OCI-LY1 (cell line): ENCODE data around the gene GPT2.
"Not testable (repeated sequence)": the region's sequence is repeated elsewhere in the genome, so short reads cannot be mapped to it uniquely, and the experiment has no call there.

Source experiments
- H2AFZ ChIP-seq: fragments of 200-600 bp; sonication (generic), shearing (Covaris generic); 2 replicates; pipeline ENCODE4 v1.6.0; 2014; ENCODE audit warnings: antibody characterized with exemption, mild to moderate bottlenecking, low read length
- H3F3A ChIP-seq: fragments of 200-600 bp; sonication (generic), shearing (Covaris generic); 2 replicates; pipeline ENCODE4 v1.6.0; 2014; ENCODE audit warnings: mild to moderate bottlenecking, antibody characterized with exemption, low read length, moderate library complexity; ENCODE audit not compliant: insufficient read depth
- H3K27ac ChIP-seq: fragments of 200-600 bp; sonication (generic); 2 replicates; pipeline ENCODE4 v1.5.1; 2014; ENCODE audit warnings: low read length, mixed run types, mild to moderate bottlenecking, low read depth; ENCODE audit not compliant: poor library complexity, severe bottlenecking
- H3K27me3 ChIP-seq: fragments of 200-600 bp; sonication (generic); 2 replicates; pipeline ENCODE4 v1.6.0; 2014; ENCODE audit warnings: antibody characterized with exemption, mild to moderate bottlenecking, low read length, moderate library complexity; ENCODE audit not compliant: insufficient read depth
- H3K36me3 ChIP-seq: fragments of 200-600 bp; sonication (generic); 2 replicates; pipeline ENCODE4 v1.6.1; 2014; ENCODE audit warnings: mild to moderate bottlenecking, antibody characterized with exemption, low read length, moderate library complexity, mixed read lengths; ENCODE audit not compliant: insufficient read depth
- H3K4me1 ChIP-seq: fragments of 200-600 bp; sonication (generic); 2 replicates; pipeline ENCODE4 v1.5.1; 2014; ENCODE audit warnings: mild to moderate bottlenecking, low read length, moderate library complexity; ENCODE audit not compliant: insufficient read depth, severe bottlenecking
- H3K4me2 ChIP-seq: fragments of 200-600 bp; sonication (generic), shearing (Covaris generic); 2 replicates; pipeline ENCODE4 v1.6.1; 2014; ENCODE audit warnings: low read length
- H3K4me3 ChIP-seq: fragments of 200-600 bp; sonication (generic); 2 replicates; pipeline ENCODE4 v1.5.1; 2014; ENCODE audit warnings: low read length, low read depth, mild to moderate bottlenecking, mixed read lengths; ENCODE audit not compliant: poor library complexity, severe bottlenecking
- H3K79me2 ChIP-seq: fragments of 200-600 bp; shearing (Covaris generic); 2 replicates; pipeline ENCODE4 v1.6.1; 2016; ENCODE audit warnings: mixed run types, low read length, mixed read lengths; ENCODE audit not compliant: insufficient read depth
- H3K9ac ChIP-seq: fragments of 200-600 bp; sonication (generic), shearing (Covaris generic); 2 replicates; pipeline ENCODE4 v1.6.1; 2014; ENCODE audit warnings: mild to moderate bottlenecking, low read length, mixed read lengths
- H3K9me2 ChIP-seq: fragments of 200-600 bp; sonication (generic), shearing (Covaris generic); 2 replicates; pipeline ENCODE4 v1.6.1; 2014; ENCODE audit warnings: low read depth, mild to moderate bottlenecking, low read length, mixed read lengths
- H3K9me3 ChIP-seq: fragments of 200-600 bp; shearing (Covaris generic); 2 replicates; pipeline ENCODE4 v1.6.1; 2014; ENCODE audit warnings: low read length, mixed read lengths
- H4K20me1 ChIP-seq: fragments of 200-600 bp; sonication (generic), shearing (Covaris generic); 2 replicates; pipeline ENCODE4 v1.6.0; 2016; ENCODE audit warnings: mild to moderate bottlenecking, low read length; ENCODE audit not compliant: insufficient read depth
- EZH2 ChIP-seq: fragments of 200-600 bp; sonication (generic), shearing (Covaris generic); IDR thresholded peaks from 2 replicates; pipeline ENCODE4 v1.8.0; 2017; ENCODE audit warnings: borderline replicate concordance, mixed run types, mild to moderate bottlenecking, antibody characterized with exemption, low read length, moderate library complexity, mixed read lengths
- TF ChIP-seq, protein P1 (sequence below): fragments of 200-600 bp; sonication (generic), shearing (Covaris generic); IDR thresholded peaks from 2 replicates; pipeline ENCODE4 v1.5.1; 2017; ENCODE audit warnings: mild to moderate bottlenecking, antibody characterized with exemption, low read length, moderate library complexity, mixed read lengths

The GPT2 gene

DNA sequence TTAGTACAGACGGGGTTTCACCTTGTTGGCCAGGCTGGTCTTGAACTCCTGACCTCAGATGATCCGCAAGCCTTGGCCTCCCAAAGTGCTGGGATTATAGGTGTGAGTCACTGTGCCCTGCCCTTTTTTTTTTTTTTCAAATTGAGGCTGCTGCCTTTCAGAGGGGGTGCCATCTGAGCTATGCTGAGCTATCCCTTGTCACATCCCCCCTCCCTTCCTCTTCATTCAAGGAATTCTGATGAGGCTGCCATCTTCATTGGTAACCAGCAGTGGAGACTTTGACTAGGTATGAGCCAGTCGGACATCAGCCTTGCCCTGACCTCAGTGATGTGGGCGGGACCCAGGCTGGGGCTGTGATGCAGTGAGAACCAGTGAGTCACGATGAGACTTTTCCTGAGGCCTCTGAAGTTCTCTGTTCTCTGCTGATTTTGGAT, 24.4 kb upstream of the GPT2 start:
- Histone ChIP-seq H3K4me1 (no peaks in the 10 kb centered on the region), H3K4me3 (no peak overlapping the region), H3K9me2 (no peaks in the 10 kb centered on the region), H3K36me3 (no peaks in the 10 kb centered on the region), H3K9me3 (0 out of 2 replicates have a peak, but pooled peaks cover 3% of the 10 kb centered on the region), H3K79me2 (no peaks in the 10 kb centered on the region), H3K27me3 (no peaks in the 10 kb centered on the region), H3K27ac (no peak overlapping the region), H3K4me2 (no peak overlapping the region), H3K9ac (no peak overlapping the region), H2AFZ (no peak overlapping the region), H4K20me1 (no peaks in the 10 kb centered on the region), H3F3A (no peaks in the 10 kb centered on the region)
- TF ChIP-seq, protein P1, sequence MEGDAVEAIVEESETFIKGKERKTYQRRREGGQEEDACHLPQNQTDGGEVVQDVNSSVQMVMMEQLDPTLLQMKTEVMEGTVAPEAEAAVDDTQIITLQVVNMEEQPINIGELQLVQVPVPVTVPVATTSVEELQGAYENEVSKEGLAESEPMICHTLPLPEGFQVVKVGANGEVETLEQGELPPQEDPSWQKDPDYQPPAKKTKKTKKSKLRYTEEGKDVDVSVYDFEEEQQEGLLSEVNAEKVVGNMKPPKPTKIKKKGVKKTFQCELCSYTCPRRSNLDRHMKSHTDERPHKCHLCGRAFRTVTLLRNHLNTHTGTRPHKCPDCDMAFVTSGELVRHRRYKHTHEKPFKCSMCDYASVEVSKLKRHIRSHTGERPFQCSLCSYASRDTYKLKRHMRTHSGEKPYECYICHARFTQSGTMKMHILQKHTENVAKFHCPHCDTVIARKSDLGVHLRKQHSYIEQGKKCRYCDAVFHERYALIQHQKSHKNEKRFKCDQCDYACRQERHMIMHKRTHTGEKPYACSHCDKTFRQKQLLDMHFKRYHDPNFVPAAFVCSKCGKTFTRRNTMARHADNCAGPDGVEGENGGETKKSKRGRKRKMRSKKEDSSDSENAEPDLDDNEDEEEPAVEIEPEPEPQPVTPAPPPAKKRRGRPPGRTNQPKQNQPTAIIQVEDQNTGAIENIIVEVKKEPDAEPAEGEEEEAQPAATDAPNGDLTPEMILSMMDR = no peak
- no peak for TF ChIP-seq EZH2

DNA sequence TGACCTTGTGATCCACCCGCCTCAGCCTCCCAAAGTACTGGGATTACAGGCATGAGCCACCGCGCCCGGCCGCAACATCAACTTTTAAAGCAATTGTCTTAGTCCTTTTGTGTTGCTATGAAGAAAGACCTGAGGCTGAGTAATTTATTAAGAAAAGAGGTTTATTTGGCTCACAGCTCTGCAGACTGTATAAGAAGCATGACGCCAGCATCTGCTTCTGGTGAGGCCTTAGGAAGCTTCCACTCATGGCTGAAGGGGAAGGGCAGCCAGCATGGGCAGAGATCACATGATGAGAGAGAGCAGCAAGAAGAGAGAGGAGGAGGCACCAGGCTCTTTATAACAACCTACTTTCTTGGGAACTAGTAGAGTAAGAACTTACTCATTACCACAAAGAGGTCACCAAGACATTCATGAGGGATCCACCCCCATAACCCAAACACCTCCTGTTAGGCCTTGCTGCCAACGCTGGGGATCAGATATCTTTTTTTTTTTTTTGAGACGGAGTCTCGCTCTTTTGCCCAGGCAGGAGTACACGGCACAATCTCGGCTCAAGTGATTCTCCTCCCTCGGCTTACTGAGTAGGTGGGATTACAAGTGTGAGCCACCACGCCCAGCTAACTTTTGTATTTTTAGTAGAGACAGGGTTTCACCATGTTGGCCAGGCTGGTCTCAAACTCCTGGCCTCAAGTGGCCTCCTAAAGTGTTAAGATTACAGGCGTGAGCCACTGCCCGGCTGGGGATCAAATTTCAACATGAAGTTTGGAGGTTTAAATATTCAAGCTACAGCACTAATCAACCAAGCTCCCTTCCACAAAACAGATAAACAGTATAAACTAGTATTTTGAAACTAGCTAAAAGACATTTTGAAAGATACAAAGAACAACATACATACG, 21.4 kb upstream of the GPT2 start:
- H3K9me2 ChIP-seq = no peaks in the 10 kb centered on the region
- H3K27ac ChIP-seq = no peak overlapping the region
- H3K36me3 ChIP-seq = no peaks in the 10 kb centered on the region
- H3K4me3 ChIP-seq = no peak overlapping the region
- H3K79me2 ChIP-seq = no peaks in the 10 kb centered on the region
- H4K20me1 ChIP-seq = no peaks in the 10 kb centered on the region
- H3K4me1 ChIP-seq = no peaks in the 10 kb centered on the region
- no peak overlapping the region for H2AFZ ChIP-seq
- no peaks in the 10 kb centered on the region for H3F3A ChIP-seq
- H3K4me2 ChIP-seq = no peak overlapping the region
- no peaks in the 10 kb centered on the region for H3K27me3 ChIP-seq
- H3K9me3 ChIP-seq = 0 out of 2 replicates have a peak, but pooled peaks cover 3% of the 10 kb centered on the region
- no peak for TF ChIP-seq EZH2
- TF ChIP-seq, protein P1 = no peak
- H3K9ac ChIP-seq = no peak overlapping the region

DNA sequence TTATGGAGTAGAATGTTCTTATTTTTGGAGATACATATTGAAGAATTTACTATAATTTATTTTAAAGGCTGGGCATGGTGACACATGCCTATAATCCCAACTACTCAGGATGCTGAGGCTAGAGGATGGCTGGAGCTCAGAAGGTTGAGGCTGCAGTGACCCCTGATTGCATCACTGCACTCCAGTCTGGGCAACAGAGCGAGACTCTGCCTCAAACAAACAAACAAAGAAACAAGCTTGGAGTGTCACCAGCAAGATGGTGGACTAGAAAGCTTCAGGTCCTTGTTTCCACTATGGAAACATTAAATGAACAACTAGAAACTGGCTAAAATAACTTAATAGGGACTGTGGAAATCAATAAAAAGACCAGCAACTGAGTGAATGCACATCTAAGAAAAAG, 17.9 kb upstream of the GPT2 start:
- Histone ChIP-seq H3K9me2 (no peaks in the 10 kb centered on the region), H3K4me1 (no peaks in the 10 kb centered on the region), H3K4me3 (no peak overlapping the region), H3K27me3 (no peaks in the 10 kb centered on the region), H2AFZ (no peak overlapping the region), H3K4me2 (no peak overlapping the region), H3F3A (no peaks in the 10 kb centered on the region), H3K9ac (no peak overlapping the region), H3K27ac (no peak overlapping the region), H3K9me3 (0 out of 2 replicates have a peak, but pooled peaks cover 3% of the 10 kb centered on the region), H4K20me1 (no peaks in the 10 kb centered on the region), H3K36me3 (no peaks in the 10 kb centered on the region; the same call in 1 of the 2 replicates), H3K79me2 (no peaks in the 10 kb centered on the region)
- TF ChIP-seq, protein P1 = no peak
- TF ChIP-seq EZH2 = no peak

DNA sequence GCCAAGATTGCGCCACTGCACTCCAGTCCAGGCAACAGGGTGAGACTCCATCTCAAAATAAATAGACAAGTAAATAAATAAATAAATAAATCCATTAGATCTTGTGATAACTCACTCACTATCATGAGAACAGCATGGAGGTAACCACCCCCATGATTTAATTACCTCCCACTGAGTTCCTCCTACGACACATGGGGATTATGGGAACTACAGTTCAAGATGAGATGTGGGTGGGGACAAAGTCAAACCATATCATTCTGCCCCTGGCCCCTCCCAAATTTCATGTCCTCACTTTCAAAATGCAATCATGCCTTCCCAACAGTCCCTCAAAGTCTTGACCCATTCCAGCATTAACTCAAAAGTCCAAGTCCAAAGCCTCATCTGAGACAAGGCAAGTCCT, 16.7 kb upstream of the GPT2 start:
- not testable (repeated sequence) for H3K36me3 ChIP-seq, H4K20me1 ChIP-seq, H3K79me2 ChIP-seq, H3K4me1 ChIP-seq, H3K27ac ChIP-seq, H3K9ac ChIP-seq, H3K9me3 ChIP-seq, H3K4me3 ChIP-seq, H3K9me2 ChIP-seq, H2AFZ ChIP-seq, H3K4me2 ChIP-seq, H3K27me3 ChIP-seq, H3F3A ChIP-seq

DNA sequence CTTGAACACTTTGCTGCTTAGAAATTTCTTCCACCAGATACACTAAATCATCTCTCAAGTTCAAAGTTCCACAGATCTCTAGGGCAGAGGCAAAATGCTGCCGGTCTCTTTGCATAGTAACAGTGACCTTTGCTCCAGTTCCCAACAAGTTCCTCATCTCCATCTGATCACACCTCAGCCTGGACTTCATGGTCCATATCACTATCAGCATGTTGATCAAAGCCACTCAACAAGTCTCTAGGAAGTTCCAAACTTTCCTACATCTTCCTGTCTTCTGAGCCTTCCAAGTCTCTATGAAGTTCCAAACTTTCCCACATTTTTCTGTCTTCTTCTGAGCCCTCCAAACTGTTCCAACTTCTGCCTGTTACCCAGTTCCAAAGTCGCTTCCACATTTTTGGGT, 15.3 kb upstream of the GPT2 start:
- not testable (repeated sequence) for H3K9me2 ChIP-seq, H3K36me3 ChIP-seq, H3K9me3 ChIP-seq, H3F3A ChIP-seq, H3K9ac ChIP-seq, H3K27me3 ChIP-seq, H3K4me2 ChIP-seq, H2AFZ ChIP-seq, H3K27ac ChIP-seq, H3K79me2 ChIP-seq, H3K4me1 ChIP-seq, H4K20me1 ChIP-seq, H3K4me3 ChIP-seq
